NCI-H1048 (cell line): Measurements from ENCODE around the gene PRDX6.
"Not testable (repeated sequence)": the region's sequence is repeated elsewhere in the genome, so short reads cannot be mapped to it uniquely, and the experiment has no call there.

Source experiments
- DNase-seq: peaks from one replicate; lab custom pipeline; 2025; lab: John Stamatoyannopoulos, UW

Gene PRDX6

DNA sequence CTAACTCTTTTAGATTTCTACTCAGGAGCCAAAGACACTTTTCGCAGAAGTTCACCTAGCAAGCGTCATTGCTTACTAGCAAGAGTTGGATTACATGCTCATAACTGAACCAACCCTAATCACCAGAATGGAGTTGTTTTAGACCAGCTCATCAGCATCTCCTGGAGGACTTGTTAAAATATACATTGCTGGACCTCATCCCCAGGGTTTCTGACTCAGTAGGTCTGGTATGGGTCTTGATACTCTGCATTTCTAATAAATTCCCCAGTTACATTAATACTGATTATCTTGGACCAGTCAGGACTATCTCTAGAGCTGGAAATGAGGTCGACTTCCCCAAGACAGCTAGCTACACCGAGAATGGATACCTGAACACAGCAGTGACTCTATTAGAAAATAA, 9.7 kb upstream of the PRDX6 start:
- no peak for DNase-seq

DNA sequence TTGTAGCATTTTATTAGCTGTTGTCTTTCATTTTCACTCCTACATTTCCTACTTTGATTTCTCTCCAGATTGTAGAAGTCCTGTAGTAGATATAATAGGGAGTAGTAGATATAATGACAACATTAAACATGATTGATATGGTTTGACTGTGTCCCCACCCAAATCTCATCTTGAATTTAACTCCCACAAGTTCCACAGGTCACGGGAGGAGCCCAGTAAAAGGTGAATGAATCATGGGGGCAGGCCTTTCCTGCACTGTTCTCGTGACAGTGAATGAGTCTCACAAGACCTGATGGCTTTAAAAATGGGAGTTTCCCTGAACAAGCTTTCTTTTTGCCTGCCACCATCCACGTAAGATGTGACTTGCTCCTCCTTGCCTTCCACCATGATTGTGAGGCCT, 7.5 kb upstream of the PRDX6 start:
- no peak for DNase-seq

DNA sequence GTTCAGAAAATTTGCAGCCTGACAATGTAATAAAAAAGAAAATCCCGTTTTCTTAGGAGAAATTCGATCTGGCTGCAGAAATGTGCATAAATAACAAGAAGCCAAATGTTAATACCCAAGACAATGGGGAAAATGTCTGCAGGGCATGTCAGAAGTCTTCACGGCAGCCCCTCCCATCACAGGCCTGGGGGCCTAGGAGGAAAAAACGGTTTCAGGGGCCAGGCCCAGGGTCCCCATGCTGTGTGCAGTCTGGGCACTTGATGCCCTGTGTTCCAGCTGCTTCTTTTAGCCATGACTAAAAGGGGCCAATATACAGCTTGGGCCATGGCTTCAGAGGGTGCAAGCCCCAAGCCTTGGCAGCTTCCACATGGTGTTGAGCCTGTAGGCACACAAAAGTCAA, 6.5 kb upstream of the PRDX6 start:
- no peak for DNase-seq

DNA sequence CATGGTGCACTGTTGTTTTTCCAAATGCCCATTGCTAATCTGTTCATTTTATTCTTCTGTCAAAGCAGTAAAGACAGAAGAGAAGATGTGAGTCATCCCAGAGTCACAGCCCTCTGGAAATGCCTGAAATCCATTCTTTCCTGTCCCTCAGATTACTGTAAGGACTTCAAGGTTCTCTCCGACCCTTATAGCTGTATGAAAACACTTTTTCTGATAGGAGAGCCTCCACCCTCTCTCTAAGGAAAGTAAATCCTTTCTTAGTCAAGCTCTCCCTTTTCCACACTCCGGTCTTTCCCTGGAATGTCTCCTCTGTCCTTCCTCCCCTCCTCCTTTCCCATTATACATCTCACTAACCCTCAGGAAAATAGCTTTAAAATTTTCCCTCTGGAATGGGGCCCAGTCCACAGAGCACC, 3.5 kb upstream of the PRDX6 start:
- no peak for DNase-seq

DNA sequence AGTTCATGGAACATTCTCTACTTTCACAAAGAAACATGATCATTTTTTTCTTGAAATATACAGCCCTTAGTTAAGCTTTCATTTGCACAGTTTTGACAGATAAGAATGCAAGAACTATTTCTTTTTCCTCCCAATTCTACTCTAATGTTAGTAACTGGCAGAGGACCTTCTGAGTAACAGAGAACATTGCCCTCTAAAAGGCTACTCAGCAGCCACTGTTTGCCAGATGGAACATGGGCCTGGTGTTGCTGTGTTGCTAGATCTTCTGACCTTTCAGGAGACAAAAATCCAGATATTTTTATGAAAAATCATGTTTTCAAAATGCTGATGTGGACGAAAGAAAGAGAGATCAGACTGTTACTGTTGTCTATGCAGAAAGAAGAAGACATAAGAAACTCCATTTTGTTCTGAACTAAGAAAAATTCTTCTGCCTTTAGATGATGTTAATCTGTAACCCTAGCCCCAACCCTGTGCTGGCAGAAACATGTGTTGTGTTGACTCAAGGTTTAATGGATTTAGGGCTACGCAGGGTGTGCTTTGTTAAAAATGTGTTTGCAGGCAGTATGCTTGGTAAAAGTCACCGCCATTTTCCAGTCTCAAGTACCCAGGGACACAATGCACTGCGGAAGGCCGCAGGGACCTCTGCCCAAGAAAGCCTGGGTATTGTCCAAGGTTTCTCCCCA, 2.9 kb upstream of the PRDX6 start:
- DNase-seq: no peak

DNA sequence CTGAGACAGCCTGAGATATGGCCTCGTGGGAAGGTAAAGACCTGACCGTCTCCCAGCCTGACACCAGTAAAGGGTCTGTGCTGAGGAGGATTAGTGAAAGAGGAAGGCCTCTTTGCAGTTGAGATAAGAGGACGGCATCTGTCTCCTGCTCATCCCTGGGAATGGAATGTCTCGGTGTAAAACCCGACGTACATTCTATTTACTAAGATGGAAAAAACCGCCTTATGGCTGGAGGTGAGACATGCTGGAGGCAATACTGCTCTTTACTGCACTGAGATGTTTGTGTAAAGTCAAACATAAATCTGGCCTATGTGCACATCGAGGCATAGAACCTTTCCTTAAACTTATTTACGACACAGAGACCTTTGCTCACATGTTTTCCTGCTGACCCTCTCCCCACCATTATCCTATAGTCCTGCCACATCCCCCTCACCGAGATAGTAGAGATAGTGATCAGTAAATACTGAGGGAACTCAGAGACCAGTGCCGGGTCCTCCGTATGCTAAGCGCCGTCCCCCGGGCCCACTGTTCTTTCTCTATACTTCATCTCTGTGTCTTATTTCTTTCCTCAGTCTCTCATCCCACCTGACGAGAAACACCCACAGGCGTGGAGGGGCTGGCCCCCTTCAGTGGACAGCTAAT, 2.2 kb upstream of the PRDX6 start:
- DNase-seq: not testable (repeated sequence)

DNA sequence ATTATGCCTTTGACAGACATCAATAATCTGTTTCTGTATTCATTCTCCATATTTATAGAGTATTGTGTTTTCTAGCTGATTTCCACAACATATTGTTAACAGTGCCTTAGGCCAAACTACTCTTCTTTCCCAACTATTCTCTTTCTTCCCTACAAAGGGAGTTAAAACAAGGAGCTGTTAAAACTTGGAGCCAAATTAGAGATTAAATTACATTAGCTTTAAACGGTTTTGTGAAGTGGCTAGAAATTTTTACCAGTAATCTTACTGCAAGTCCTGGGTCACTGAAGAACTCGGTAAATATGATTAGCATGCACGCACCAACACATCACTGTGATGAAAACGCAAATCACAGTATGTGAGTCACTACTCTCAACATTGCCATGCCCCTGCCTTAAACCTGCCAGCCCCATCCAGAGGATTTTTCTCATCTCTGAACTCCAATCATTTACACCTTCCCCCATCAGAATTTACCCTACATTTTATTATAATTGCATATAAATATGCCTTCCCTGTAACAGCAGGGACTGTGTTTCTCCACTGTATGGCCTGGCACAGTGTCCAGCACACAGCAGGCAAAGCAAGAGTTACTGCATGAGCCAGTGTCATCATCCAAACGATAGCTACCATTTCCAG, 1.5 kb upstream of the PRDX6 start:
- DNase-seq: no peak

DNA sequence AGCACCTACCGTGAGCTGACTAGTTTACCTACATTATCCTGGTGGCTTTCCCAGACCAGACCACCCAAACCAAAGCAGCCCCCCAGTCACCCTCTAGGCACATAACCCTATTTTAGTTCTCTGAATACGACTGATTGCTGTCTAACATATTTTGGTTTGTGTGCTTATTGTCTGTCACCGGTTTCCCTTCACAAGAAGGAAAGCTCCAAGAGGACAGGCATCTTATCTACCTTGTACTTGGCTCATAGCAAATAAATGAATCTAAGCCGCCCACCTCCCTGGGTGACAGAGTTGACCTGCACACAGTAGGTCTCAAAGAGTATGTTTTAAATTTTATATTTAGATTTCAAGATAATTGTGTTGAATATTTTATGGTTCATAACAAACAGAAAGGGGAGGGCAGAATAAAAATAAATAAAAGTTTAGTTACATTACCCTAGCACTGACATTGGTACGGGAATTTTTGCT, 904 bp upstream of the PRDX6 start:
- DNase-seq: no peak

DNA sequence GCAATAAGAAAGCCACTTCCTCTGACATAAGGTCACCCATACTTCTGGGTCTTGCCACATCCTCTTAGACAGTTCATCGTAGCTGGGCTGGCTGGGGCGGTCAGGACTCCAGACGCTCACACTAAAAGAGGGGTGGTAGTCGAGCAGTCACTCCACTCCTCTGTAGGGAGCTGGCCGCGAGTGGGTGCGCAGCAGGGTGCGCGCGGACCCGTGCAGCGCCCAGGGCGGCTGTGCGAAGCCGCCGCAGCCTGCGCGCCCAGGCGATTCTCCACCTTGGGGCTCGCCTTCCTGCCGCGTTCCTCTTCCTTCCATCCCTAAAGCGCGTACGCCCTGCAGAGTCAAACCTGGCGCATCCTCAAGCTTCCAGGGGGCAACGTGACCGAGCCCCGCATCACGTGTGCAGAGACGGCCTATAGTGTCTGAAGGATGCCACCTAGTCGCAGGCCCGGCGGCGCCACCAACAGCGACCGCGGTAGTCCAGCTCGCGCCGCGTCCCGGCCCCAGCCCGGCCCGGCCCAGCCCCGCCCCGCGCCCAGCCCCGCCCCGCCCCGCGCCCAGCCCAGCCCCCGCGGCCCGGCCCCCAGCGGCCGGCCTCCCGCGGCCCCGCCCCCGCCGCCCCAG, 360 bp upstream of the PRDX6 start:
- peak; percentile 92 for DNase-seq

DNA sequence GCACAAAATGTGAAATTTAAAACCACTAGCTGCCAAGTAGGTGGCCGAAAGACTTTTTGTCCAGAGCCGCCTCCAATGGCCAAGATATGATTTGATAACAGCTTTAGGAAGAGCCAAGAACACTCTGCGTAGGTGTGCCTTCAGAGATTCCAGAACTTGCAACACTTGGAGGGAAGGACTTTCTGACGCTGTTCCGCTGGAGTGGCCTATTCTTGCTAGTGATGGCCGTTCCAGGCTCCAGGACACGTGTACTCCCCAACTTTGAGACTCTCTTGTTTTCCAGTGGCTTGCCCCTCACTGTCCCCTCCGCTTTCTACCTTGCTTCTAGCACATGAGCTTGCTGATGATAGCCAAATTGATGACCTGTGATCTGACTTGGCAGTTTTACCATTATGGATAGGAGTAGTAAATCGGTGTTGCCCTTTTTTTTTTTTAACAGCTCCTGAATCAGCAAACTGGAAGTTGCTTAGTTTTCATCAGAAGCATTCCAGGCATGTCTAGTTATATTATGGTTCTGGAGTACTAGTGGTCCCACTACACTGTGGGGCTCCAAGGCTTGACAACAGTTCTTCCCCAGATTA, 1.0 kb downstream of the PRDX6 start:
- no peak for DNase-seq

DNA sequence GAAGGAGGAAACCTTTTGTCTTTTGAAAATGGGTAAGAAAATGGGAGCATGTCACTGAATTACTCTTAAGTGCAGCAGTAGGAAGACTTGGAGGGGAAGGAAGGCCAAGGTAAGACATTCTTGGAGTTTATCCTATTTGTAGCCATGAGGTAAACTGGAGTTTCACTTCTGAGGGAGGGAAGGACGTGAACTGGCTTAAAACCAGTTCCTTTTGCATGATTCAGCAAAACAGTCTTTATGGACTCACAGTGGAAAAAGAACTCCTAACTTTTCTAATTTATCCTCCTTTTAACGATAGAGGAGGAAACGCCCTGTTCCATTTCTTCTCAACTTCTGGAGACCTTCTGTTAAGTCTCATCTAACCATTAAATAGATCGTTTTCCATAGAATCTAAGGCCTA, 2.5 kb downstream of the PRDX6 start:
- DNase-seq: no peak

DNA sequence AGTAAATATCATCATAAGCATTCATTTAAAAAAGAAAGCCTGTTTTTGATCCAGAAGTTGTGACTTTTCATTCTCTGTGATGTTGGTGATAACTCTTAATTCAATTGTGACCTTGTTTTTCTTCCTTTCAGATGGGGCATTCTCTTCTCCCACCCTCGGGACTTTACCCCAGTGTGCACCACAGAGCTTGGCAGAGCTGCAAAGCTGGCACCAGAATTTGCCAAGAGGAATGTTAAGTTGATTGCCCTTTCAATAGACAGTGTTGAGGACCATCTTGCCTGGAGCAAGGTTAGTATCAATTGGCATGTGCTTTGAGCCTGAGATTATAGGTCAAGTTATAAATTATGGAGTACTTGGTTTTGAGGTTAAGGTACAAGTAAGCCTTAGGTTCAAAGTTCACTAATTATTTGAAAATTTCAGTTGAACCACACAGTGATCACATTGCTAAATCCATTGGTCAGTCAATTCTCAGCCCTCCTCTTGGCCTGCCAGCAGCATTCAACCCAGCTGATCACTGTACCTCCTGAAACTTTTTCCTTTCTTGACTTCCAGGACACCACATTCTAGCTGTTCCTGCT, 4.1 kb downstream of the PRDX6 start:
- no peak for DNase-seq

DNA sequence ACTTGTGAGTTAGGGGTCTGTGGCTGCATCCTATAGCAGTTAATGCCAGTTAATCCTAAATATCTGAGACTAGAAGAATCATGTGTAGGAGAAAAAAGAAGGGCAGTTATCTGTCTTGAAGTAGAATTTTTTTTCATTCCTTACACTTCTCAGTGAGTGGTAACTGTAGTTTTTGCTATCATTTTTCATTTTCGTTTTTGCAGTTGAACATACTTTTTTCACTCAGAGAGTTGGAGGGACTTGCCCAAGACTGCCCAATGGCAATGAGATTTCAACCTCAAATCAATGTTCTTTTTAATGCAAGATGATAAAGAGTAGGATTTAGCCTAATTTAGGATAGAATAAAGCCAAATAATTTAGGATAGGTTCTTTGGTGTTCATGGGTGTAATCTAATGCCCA, 5.5 kb downstream of the PRDX6 start:
- no peak for DNase-seq

DNA sequence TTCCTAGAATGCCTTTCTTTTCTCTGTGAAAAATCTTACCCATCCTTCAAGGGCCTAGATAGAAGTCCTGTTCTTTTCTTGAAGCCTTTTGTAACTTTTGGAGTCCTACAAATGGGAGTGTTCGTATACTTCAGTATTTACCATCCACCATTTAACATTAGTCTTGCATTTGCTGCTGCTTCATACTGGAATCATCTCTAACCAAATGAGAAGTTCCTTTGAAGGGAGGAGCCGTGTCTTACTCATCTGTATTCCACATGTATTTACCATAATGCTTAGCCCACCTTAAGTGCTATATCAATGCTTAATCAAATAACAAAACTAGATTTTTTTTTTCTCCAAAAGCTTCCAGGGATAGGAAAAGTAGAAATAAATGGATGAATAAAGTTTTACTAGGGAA, 7.1 kb downstream of the PRDX6 start:
- no peak for DNase-seq

DNA sequence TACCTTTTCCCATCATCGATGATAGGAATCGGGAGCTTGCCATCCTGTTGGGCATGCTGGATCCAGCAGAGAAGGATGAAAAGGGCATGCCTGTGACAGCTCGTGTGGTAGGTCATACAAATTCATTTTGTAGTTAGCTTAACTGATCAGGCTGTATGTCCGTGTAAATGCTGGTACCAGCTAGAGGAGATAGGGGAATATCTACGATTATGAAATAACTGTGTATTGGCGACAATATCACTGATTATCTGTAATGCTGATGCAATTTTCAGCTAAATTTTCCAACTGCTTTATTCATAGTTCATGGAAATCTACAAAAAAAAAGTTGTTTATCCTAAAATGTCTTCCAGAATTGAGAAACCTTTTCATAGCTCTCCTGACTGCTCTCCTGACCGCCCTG, 8.3 kb downstream of the PRDX6 start:
- no peak for DNase-seq

DNA sequence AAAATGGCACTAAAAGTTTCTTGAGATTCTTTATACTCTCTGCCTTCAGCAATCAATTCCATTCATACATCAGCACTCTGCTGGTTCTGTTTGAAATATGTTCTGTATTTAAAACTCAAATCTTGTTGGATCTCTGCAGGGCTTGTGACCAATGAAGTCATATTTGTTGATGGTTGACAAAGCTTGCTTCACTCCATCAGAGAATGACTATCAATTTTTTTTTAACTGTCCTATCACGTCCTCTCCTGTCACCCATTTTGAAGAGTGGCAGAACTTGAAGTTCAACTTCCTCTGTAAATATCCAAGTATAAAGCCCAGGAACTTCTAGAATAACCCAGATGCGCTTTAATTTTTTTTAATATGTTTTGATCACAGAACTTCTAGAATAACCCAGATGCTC, 10.9 kb downstream of the PRDX6 start:
- no peak for DNase-seq

DNA sequence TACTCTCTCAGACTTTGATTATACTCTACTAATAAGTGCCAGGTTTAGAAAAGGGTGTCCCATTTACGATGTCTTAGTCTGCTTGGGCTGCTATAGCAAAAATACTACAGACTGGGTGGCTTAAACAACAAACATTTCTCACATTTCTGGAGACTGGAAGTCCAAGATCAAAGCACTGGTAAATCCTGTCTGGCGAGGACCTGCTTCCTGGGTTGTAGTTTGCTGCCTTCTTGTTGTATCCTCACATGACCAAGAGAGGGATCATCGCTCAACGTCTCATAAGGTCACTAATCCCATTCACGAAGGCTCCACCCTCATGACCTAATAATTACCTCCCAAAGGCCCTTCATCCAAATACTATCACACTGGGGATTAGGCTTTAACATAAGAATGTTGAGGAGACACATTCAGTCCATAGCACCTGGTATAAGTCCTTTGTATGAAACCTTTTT, 12.0 kb downstream of the PRDX6 start:
- no peak for DNase-seq

DNA sequence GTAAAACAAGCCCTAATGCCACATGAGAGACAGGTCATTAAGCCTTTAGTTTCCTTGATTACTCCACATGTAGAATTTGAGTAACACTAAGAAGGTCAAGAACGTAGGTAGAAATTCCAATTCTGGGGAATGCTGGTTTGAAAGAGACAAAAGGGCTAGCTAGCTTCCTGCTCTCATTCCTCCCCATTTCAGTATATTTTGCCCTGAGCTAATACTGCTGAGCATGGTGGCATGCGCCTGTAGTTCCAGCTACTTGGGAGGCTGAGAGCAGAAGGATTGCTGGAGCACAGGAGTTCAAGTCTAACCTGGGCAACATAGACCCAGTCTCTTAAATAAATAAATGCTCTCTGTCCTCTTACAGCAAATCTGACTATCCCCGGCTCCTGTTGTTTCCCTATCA, 12.8 kb downstream of the PRDX6 start:
- no peak for DNase-seq

DNA sequence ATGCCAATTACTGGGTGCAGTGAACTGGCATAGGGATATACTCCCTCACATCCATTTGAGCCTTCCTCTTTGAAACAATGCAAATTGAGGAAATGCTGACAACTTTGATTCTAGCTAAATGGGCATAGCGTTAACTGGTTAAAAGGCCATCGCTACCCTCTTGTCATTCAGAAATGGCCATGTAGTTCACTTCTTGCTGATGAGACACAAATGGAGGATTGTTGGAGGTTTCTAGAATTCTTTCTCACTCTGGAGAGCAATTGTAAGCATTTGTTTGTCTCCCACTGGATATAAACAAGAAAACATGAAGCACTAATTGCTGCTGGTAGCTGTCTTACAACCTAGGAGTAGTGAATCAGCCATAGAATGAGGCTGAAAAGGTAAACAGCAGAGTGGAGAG, 14.4 kb downstream of the PRDX6 start:
- no peak for DNase-seq

DNA sequence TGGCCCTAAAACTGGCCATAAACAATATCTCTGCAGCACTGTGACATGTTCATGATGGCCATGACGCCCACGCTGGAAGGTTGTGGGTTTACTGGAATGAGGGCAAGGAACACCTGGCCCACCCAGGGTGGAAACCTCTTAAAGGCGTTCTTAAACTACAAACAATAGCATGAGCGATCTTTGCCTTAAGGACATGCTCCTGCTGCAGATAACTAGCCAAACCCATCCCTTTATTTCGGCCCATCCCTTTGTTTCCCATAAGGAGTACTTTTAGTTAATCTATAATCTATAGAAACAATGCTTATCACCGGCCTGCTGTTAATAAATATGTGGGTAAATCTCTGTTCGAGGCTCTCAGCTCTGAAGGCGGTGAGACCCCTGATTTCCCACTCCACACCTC, 16.0 kb downstream of the PRDX6 start:
- DNase-seq: not testable (repeated sequence)

DNA sequence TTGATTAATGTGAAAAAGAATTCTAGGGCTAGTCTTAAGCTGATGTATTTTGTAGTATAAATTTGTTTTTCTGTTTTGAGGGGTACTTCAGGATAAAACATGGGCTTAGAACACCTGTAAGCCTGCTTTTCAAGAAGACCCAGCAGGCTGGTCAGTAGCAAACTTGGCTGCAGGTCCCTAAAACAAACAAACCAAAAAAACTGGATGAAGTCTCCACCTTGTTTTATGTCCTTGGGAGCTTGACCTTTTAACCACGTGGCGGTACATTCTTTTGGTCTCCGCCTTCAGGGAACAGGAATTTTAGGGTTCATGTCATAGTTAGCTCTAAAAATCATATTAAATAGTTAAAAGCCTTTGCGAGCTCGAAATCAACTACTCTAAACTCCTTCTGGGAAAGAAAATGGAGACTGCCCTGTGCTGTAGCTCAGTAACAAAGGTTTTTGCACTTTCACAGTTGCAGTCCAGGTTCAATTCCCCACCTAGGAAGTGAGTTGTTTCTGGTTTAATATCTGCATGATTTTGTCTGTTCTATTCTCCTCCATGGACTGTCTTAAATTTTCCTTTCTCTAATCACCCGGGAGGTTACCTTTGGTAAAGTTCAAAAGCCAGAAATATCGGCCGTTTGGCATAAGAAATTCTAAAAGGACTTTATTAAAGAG, 18.6 kb downstream of the PRDX6 start:
- DNase-seq: no peak
